Effector memory CD4-positive, alpha-beta T cell (primary cell): ENCODE data around the gene CYSLTR2.

Experiments used
- DNase-seq, 3 donors: peaks; one replicate each; pipeline ENCODE4 v3.0.0-alpha.2; 2020
- H3K27ac ChIP-seq: 2 replicates; pipeline ENCODE4 v1.7.0; 2013; ENCODE audit warnings: mild to moderate bottlenecking, low read length, moderate library complexity; ENCODE audit not compliant: insufficient read depth, poor library complexity, severe bottlenecking
- H3K27me3 ChIP-seq: replicated peaks from 2 replicates; pipeline ENCODE4 v1.7.0; 2013; ENCODE audit warnings: mild to moderate bottlenecking, low read length; ENCODE audit not compliant: insufficient read depth, control insufficient read depth, poor library complexity, severe bottlenecking
- H3K36me3 ChIP-seq: 2 replicates; pipeline ENCODE4 v1.7.0; 2013; ENCODE audit warnings: mild to moderate bottlenecking, low read length, moderate library complexity; ENCODE audit not compliant: control insufficient read depth, insufficient read depth
- H3K4me1 ChIP-seq: 2 replicates; pipeline ENCODE4 v1.7.0; 2013; ENCODE audit warnings: low read length, mild to moderate bottlenecking; ENCODE audit not compliant: control insufficient read depth, insufficient read depth, poor library complexity, severe bottlenecking
- H3K4me3 ChIP-seq: 2 replicates; pipeline ENCODE4 v1.7.0; 2013; ENCODE audit warnings: low read length, low read depth, mild to moderate bottlenecking; ENCODE audit not compliant: insufficient read depth, poor library complexity, severe bottlenecking
- H3K9me3 ChIP-seq: 2 replicates; pipeline ENCODE4 v1.7.0; 2013; ENCODE audit warnings: mild to moderate bottlenecking, low read length, moderate library complexity; ENCODE audit not compliant: control insufficient read depth

Gene CYSLTR2

GRCh38 chr13:48729856-48730255 is 76.1 kb downstream of the CYSLTR2 start:
- Histone ChIP-seq H3K27ac (no peak overlapping the region), H3K36me3 (no peaks in the 10 kb centered on the region), H3K27me3 (no peaks in the 10 kb centered on the region), H3K9me3 (no peaks in the 10 kb centered on the region), H3K4me3 (no peak overlapping the region), H3K4me1 (no peaks in the 10 kb centered on the region)
- no peak for DNase-seq

GRCh38 chr13:48731001-48731658 is 77.4 kb downstream of the CYSLTR2 start:
- H3K9me3 ChIP-seq: no peaks in the 10 kb centered on the region
- no peak overlapping the region for H3K27ac ChIP-seq
- no peaks in the 10 kb centered on the region for H3K27me3 ChIP-seq
- DNase-seq: no peak
- H3K36me3 ChIP-seq: no peaks in the 10 kb centered on the region
- no peak overlapping the region for H3K4me3 ChIP-seq
- no peaks in the 10 kb centered on the region for H3K4me1 ChIP-seq

GRCh38 chr13:48731957-48732569 is 78.3 kb downstream of the CYSLTR2 start:
- Histone ChIP-seq H3K27me3 (no peaks in the 10 kb centered on the region), H3K4me3 (peak overlapping the region; percentile 35), H3K4me1 (no peaks in the 10 kb centered on the region), H3K27ac (no peak overlapping the region), H3K36me3 (no peaks in the 10 kb centered on the region), H3K9me3 (no peaks in the 10 kb centered on the region)
- DNase-seq: peak; percentile 6 to 25 (median 12)

- no peaks in the 10 kb centered on the region for H3K4me1 ChIP-seq
- H3K27ac ChIP-seq: no peak overlapping the region
- no peaks in the 10 kb centered on the region for H3K27me3 ChIP-seq
- no peaks in the 10 kb centered on the region for H3K9me3 ChIP-seq
- no peak overlapping the region for H3K4me3 ChIP-seq
- DNase-seq: no peak
- H3K36me3 ChIP-seq: no peaks in the 10 kb centered on the region
Observed at GRCh38 chr13:48733739-48734335, 80.1 kb downstream of the CYSLTR2 start.

GRCh38 chr13:48735571-48735970 is 81.8 kb downstream of the CYSLTR2 start:
- Histone ChIP-seq H3K4me3 (no peak overlapping the region), H3K27me3 (no peaks in the 10 kb centered on the region), H3K27ac (no peak overlapping the region), H3K4me1 (no peaks in the 10 kb centered on the region), H3K9me3 (no peaks in the 10 kb centered on the region), H3K36me3 (no peaks in the 10 kb centered on the region)
- no peak for DNase-seq

GRCh38 chr13:48737689-48738088 is 84.0 kb downstream of the CYSLTR2 start:
- DNase-seq: no peak
- no peak overlapping the region for H3K27ac ChIP-seq
- no peaks in the 10 kb centered on the region for H3K27me3 ChIP-seq
- H3K4me1 ChIP-seq: no peaks in the 10 kb centered on the region
- no peak overlapping the region for H3K4me3 ChIP-seq
- H3K36me3 ChIP-seq: no peaks in the 10 kb centered on the region
- no peaks in the 10 kb centered on the region for H3K9me3 ChIP-seq

GRCh38 chr13:48738311-48738710 is 84.6 kb downstream of the CYSLTR2 start:
- H3K9me3 ChIP-seq: no peaks in the 10 kb centered on the region
- H3K36me3 ChIP-seq: no peaks in the 10 kb centered on the region
- no peaks in the 10 kb centered on the region for H3K4me1 ChIP-seq
- no peaks in the 10 kb centered on the region for H3K27me3 ChIP-seq
- no peak overlapping the region for H3K4me3 ChIP-seq
- H3K27ac ChIP-seq: no peak overlapping the region
- no peak for DNase-seq

GRCh38 chr13:48739386-48739964 is 85.7 kb downstream of the CYSLTR2 start:
- Histone ChIP-seq H3K36me3 (no peaks in the 10 kb centered on the region), H3K4me3 (no peak overlapping the region), H3K9me3 (no peaks in the 10 kb centered on the region), H3K27me3 (no peaks in the 10 kb centered on the region), H3K4me1 (no peaks in the 10 kb centered on the region), H3K27ac (no peak overlapping the region)
- DNase-seq: no peak

- H3K4me3 ChIP-seq: no peak overlapping the region
- no peak for DNase-seq
- no peaks in the 10 kb centered on the region for H3K9me3 ChIP-seq
- H3K4me1 ChIP-seq: no peaks in the 10 kb centered on the region
- no peaks in the 10 kb centered on the region for H3K27me3 ChIP-seq
- no peak overlapping the region for H3K27ac ChIP-seq
- no peaks in the 10 kb centered on the region for H3K36me3 ChIP-seq
Observed at GRCh38 chr13:48741377-48741776, 87.6 kb downstream of the CYSLTR2 start.

- no peak overlapping the region for H3K4me3 ChIP-seq
- H3K9me3 ChIP-seq: no peaks in the 10 kb centered on the region
- no peaks in the 10 kb centered on the region for H3K27me3 ChIP-seq
- no peaks in the 10 kb centered on the region for H3K36me3 ChIP-seq
- no peak for DNase-seq
- H3K4me1 ChIP-seq: no peaks in the 10 kb centered on the region
- no peak overlapping the region for H3K27ac ChIP-seq
Observed at GRCh38 chr13:48746821-48747220, 93.1 kb downstream of the CYSLTR2 start.
